Stimulated activated CD8-positive, alpha-beta memory T cell treated with anti-CD3 and anti-CD28 coated beads, Interleukin-7, amount 100 ng/mL, for 24 hours (primary cell): Measurements from ENCODE around the gene MAD1L1.

Experiments used
- DNase-seq: peaks from one replicate; pipeline ENCODE4 v3.0.0-alpha.2; 2020; ENCODE audit warnings: low read depth

The MAD1L1 gene

GRCh38 chr7:2013381-2014311 is 219.1 kb downstream of the MAD1L1 start:
- DNase-seq = no peak

GRCh38 chr7:2012981-2013380 is 219.8 kb downstream of the MAD1L1 start:
- DNase-seq = no peak

- no peak for DNase-seq
These were observed 220.5 kb downstream of the MAD1L1 start for GRCh38 chr7:2012044-2012900.

GRCh38 chr7:2011266-2012043 is 221.3 kb downstream of the MAD1L1 start:
- DNase-seq = no peak

- no peak for DNase-seq
These were observed 222.0 kb downstream of the MAD1L1 start for GRCh38 chr7:2010551-2011265.

GRCh38 chr7:2010101-2010500 is 222.6 kb downstream of the MAD1L1 start:
- DNase-seq = no peak

GRCh38 chr7:2009541-2010001 is 223.2 kb downstream of the MAD1L1 start:
- DNase-seq = no peak

- DNase-seq = no peak
These were observed 223.7 kb downstream of the MAD1L1 start for GRCh38 chr7:2008936-2009540.

- DNase-seq = no peak
These were observed 224.4 kb downstream of the MAD1L1 start for GRCh38 chr7:2008101-2008935.

GRCh38 chr7:2007551-2007950 is 225.2 kb downstream of the MAD1L1 start:
- DNase-seq = no peak

- no peak for DNase-seq
These were observed 225.8 kb downstream of the MAD1L1 start for GRCh38 chr7:2006921-2007381.

- DNase-seq = no peak
These were observed 226.4 kb downstream of the MAD1L1 start for GRCh38 chr7:2006231-2006771.

GRCh38 chr7:2005786-2006185 is 227.0 kb downstream of the MAD1L1 start:
- no peak for DNase-seq

- DNase-seq = no peak
These were observed 227.7 kb downstream of the MAD1L1 start for GRCh38 chr7:2004841-2005725.

GRCh38 chr7:2003931-2004812 is 228.6 kb downstream of the MAD1L1 start:
- no peak for DNase-seq

- no peak for DNase-seq
These were observed 229.3 kb downstream of the MAD1L1 start for GRCh38 chr7:2003451-2003930.
